GM23248 (cell line): ENCODE results near the gene PTPRK. TPM values are rescaled to one million over a fixed set of nuclear protein-coding genes. Genes with fewer than 3 reads are reported as not detected.

Source experiments
- DNase-seq: peaks from one replicate; pipeline ENCODE4 v3.0.0-alpha.2; 2015
- H2AFZ ChIP-seq: fragments of 200-600 bp; sonication (generic); 2 replicates; pipeline ENCODE4 v1.6.1; 2016; ENCODE audit warnings: antibody characterized with exemption
- H3F3A ChIP-seq: fragments of 200-600 bp; sonication (generic); 2 replicates; pipeline ENCODE4 v1.6.1; 2016; ENCODE audit warnings: mild to moderate bottlenecking, antibody characterized with exemption, mixed run types; ENCODE audit not compliant: insufficient read depth
- H3K27ac ChIP-seq: fragments of 200-600 bp; sonication (generic); 2 replicates; pipeline ENCODE4 v1.5.1; 2016; ENCODE audit warnings: mild to moderate bottlenecking
- H3K27me3 ChIP-seq: fragments of 200-600 bp; sonication (generic); replicated peaks from 2 replicates; pipeline ENCODE4 v1.6.1; 2016; ENCODE audit warnings: mild to moderate bottlenecking; ENCODE audit not compliant: insufficient read depth
- H3K36me3 ChIP-seq: fragments of 200-600 bp; sonication (generic); 2 replicates; pipeline ENCODE4 v1.6.1; 2016; ENCODE audit warnings: low read depth, mild to moderate bottlenecking
- H3K4me1 ChIP-seq: fragments of 200-600 bp; sonication (generic); 2 replicates; pipeline ENCODE4 v1.6.1; 2016; ENCODE audit warnings: mild to moderate bottlenecking; ENCODE audit not compliant: insufficient read depth
- H3K4me2 ChIP-seq: fragments of 200-600 bp; sonication (generic); one replicate; pipeline ENCODE4 v1.6.1; 2016; ENCODE audit warnings: mild to moderate bottlenecking; ENCODE audit not compliant: unreplicated experiment
- H3K4me3 ChIP-seq: fragments of 200-600 bp; sonication (generic); 2 replicates; pipeline ENCODE4 v1.5.1; 2016; ENCODE audit warnings: mild to moderate bottlenecking
- H3K79me2 ChIP-seq: fragments of 200-600 bp; sonication (generic); 2 replicates; pipeline ENCODE4 v1.6.1; 2016; ENCODE audit warnings: mild to moderate bottlenecking; ENCODE audit not compliant: insufficient read depth
- H3K9ac ChIP-seq: fragments of 200-600 bp; sonication (generic); 2 replicates; pipeline ENCODE4 v1.6.1; 2016; ENCODE audit warnings: mild to moderate bottlenecking
- H3K9me2 ChIP-seq: fragments of 200-600 bp; sonication (generic); 2 replicates; pipeline ENCODE4 v1.6.1; 2016; ENCODE audit warnings: mixed run types, mild to moderate bottlenecking, moderate library complexity; ENCODE audit not compliant: insufficient read depth
- H3K9me3 ChIP-seq: fragments of 200-600 bp; sonication (generic); one replicate; pipeline ENCODE4 v1.6.1; 2017; ENCODE audit warnings: low read depth
- H4K20me1 ChIP-seq: fragments of 200-600 bp; sonication (generic); 2 replicates; pipeline ENCODE4 v1.6.0; 2016; ENCODE audit not compliant: insufficient read depth
- EZH2 ChIP-seq: fragments of 200-600 bp; sonication (generic); IDR thresholded peaks from 2 replicates; pipeline ENCODE4 v1.6.1; 2018; ENCODE audit warnings: antibody characterized with exemption, mild to moderate bottlenecking; ENCODE audit not compliant: insufficient read depth, poor library complexity, severe bottlenecking
- EZH2phosphoT487 ChIP-seq: fragments of 200-600 bp; sonication (generic); IDR thresholded peaks from 2 replicates; pipeline ENCODE4 v1.6.1; 2018; ENCODE audit warnings: antibody characterized with exemption, moderate library complexity, mild to moderate bottlenecking, low read depth; ENCODE audit not compliant: insufficient read depth
- WGBS, 2 experiments: methylation state at CpG; one replicate each; pipeline ENCODE4 v1.1.6; 2015 to 2017; ENCODE audit warnings: low lambda C conversion rate in 2 of 2, low coverage in 1 of 2; ENCODE audit errors: missing lambda C conversion rate in 2 of 2; 5-methylcytosine and 5-hydroxymethylcytosine counted together
- in situ Hi-C: fragments of 300-500 bp; cut with MboI; formaldehyde crosslinking; loops from 2 replicates; pipeline ENCODE4 v1.15.0; 2020
- polyA plus RNA-seq: library from polyadenylated mRNA; unstranded; fragments of >200 nt; fragmentation: Nextera tagmentation; extraction: Ambion mirVana; gene quantifications from 2 replicates; pipeline ENCODE4 v1.2.1, GENCODE V29; 2016
- total RNA-seq: library from RNA; depleted of rRNA; stranded (reverse); fragments of >200 nt; shearing (Covaris generic); gene quantifications from 2 replicates; pipeline ENCODE4 v1.2.3, GENCODE V29; 2014

PTPRK gene
- total and polyA plus RNA-seq, 2 experiments from 2014 or later: 22.3 to 34.5 TPM

DNA sequence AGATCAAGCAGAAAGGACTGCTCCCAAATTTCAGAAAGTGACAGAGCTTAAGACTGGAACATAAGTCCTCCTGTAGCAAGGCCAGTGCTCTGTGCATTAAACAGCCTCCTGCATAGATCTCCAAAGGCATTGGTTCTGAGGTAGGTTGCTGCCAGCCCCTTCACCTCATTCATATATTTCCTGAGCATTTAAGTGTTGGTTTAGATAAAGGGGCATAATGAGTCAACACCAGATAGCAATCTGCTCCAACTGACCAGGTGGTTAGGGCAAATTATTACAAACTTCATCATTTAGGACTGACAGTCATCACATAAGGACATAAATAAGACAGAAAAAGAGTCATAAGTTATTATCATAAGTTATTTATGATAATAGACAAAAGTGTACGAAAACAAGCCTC, 10.7 kb downstream of the PTPRK start:
- Histone ChIP-seq H4K20me1 (no peaks in the 10 kb centered on the region), H3K9ac (no peak overlapping the region), H3K27ac (peak overlapping the region; percentile 36; the same call in 1 of the 2 replicates), H3F3A (peaks cover 35% of the 10 kb centered on the region; the same call in 1 of the 2 replicates), H2AFZ (no peak overlapping the region), H3K36me3 (no peaks in the 10 kb centered on the region), H3K9me2 (no peaks in the 10 kb centered on the region), H3K9me3 (no peaks in the 10 kb centered on the region), H3K4me3 (no peak overlapping the region), H3K79me2 (peaks cover 76% of the 10 kb centered on the region), H3K4me2 (peak overlapping the region; percentile 25), H3K27me3 (no peaks in the 10 kb centered on the region), H3K4me1 (peaks cover 49% of the 10 kb centered on the region)
- TF ChIP-seq EZH2phosphoT487 (no peak), EZH2 (no peak)
- DNase-seq: no peak
- 47 to 65% methylated on average over 1 of the region's 1 CpG for WGBS, 2 experiments
- in situ Hi-C loops: loop anchor here (25.0 kb wide), 2 partner anchors 647 to 772 kb away; no protein-coding TSS in a partner anchor

GRCh38 chr6:128508588-128509296, 11.7 kb downstream of the PTPRK start:
- no peak overlapping the region for H3K9ac ChIP-seq
- in situ Hi-C loops: loop anchor here (25.0 kb wide), 2 partner anchors 646 to 771 kb away; no protein-coding TSS in a partner anchor
- 0 out of 2 replicates have a peak overlapping the region, but pooled peaks have one; percentile 6 for H3K4me3 ChIP-seq

GRCh38 chr6:128507337-128508310, 12.8 kb downstream of the PTPRK start:
- Histone ChIP-seq H3K4me2 (peak overlapping the region; percentile 30), H3F3A (peaks cover 35% of the 10 kb centered on the region; the same call in 1 of the 2 replicates), H3K9me3 (no peaks in the 10 kb centered on the region), H3K9ac (no peak overlapping the region), H3K9me2 (no peaks in the 10 kb centered on the region), H3K36me3 (no peaks in the 10 kb centered on the region), H3K4me3 (peak overlapping the region; percentile 3; the same call in 1 of the 2 replicates), H3K27me3 (no peaks in the 10 kb centered on the region), H4K20me1 (no peaks in the 10 kb centered on the region), H3K4me1 (peaks cover 51% of the 10 kb centered on the region), H2AFZ (no peak overlapping the region), H3K27ac (peak overlapping the region; percentile 52), H3K79me2 (peaks cover 74% of the 10 kb centered on the region)
- in situ Hi-C loops: loop anchor here (25.0 kb wide), 2 partner anchors 645 to 770 kb away; no protein-coding TSS in a partner anchor
- 68 to 80% methylated on average over 5 of the region's 5 CpGs for WGBS, 2 experiments
- peak; percentile 64 for DNase-seq
- TF ChIP-seq EZH2phosphoT487 (no peak), EZH2 (no peak)

More at GRCh38 chr6:128508588-128509296, 11.7 kb downstream of the PTPRK start:
- Histone ChIP-seq H3K9me2 (no peaks in the 10 kb centered on the region), H3K27me3 (no peaks in the 10 kb centered on the region), H4K20me1 (no peaks in the 10 kb centered on the region), H3F3A (peaks cover 35% of the 10 kb centered on the region; the same call in 1 of the 2 replicates), H3K4me2 (peak overlapping the region; percentile 25), H3K36me3 (no peaks in the 10 kb centered on the region), H3K79me2 (peaks cover 74% of the 10 kb centered on the region), H2AFZ (peak overlapping the region; percentile 16; the same call in 1 of the 2 replicates), H3K9me3 (no peaks in the 10 kb centered on the region), H3K4me1 (peaks cover 53% of the 10 kb centered on the region), H3K27ac (peak overlapping the region; percentile 52)
- DNase-seq: peak; percentile 95
- WGBS, 2 experiments: 50 to 55% methylated on average over 15 of the region's 15 CpGs
- TF ChIP-seq EZH2phosphoT487 (no peak), EZH2 (no peak)

GRCh38 chr6:128505603-128506002, 14.8 kb downstream of the PTPRK start:
- Histone ChIP-seq H3K27ac (no peak overlapping the region), H3K9me3 (no peaks in the 10 kb centered on the region), H3K9ac (no peak overlapping the region), H3K9me2 (no peaks in the 10 kb centered on the region), H3K79me2 (peaks cover 73% of the 10 kb centered on the region), H3K4me3 (no peak overlapping the region), H3K27me3 (no peaks in the 10 kb centered on the region), H3K4me2 (no peak overlapping the region), H2AFZ (no peak overlapping the region), H4K20me1 (no peaks in the 10 kb centered on the region), H3K4me1 (peaks cover 37% of the 10 kb centered on the region), H3F3A (peaks cover 25% of the 10 kb centered on the region; the same call in 1 of the 2 replicates), H3K36me3 (no peaks in the 10 kb centered on the region)
- in situ Hi-C loops: loop anchor here (25.0 kb wide), 2 partner anchors 643 to 768 kb away; no protein-coding TSS in a partner anchor
- no peak for DNase-seq
- 50 to 57% methylated on average over 2 of the region's 2 CpGs for WGBS, 2 experiments
- TF ChIP-seq EZH2: no peak
- TF ChIP-seq EZH2phosphoT487: no peak
